Stomach (tissue), 4 donors: ENCODE data around the gene ANKS1B.

ENCODE experiments used
- CTCF ChIP-seq, 7 experiments: fragments of 450-650 bp in 4 of 7; fragments of 200-600 bp in 3 of 7; sonication (generic) in 3 of 7; IDR thresholded peaks; one replicate each; pipeline ENCODE4 v1.5.1; 2016 to 2019; ENCODE audit warnings: antibody characterized with exemption in 7 of 7, control low read depth in 2 of 7, mild to moderate bottlenecking in 1 of 7
- POLR2A ChIP-seq, 4 donors: fragments of 450-650 bp; IDR thresholded peaks; one replicate each; pipeline ENCODE4 v1.6.1; 2016; ENCODE audit warnings: antibody characterized with exemption in 4 of 4, control low read depth in 2 of 4, mild to moderate bottlenecking in 1 of 4, moderate library complexity in 1 of 4
- POLR2AphosphoS5 ChIP-seq, 3 donors: sonication (generic); formaldehyde crosslinking; IDR thresholded peaks; one replicate each; pipeline ENCODE4 v1.6.1; 2016; ENCODE audit warnings: antibody characterized with exemption in 3 of 3

GRCh38 chr12:99005601-99006000 lies 979.1 kb downstream of the ANKS1B start:
- TF ChIP-seq CTCF (IDR thresholded peaks at IDR 0.05): no peak
- no peak for TF ChIP-seq POLR2A (IDR thresholded peaks at IDR 0.05)
- no peak for TF ChIP-seq POLR2AphosphoS5 (IDR thresholded peaks at IDR 0.05)
